G401 (cell line): ENCODE results near the gene CELA3B. TPM values are rescaled to one million over a fixed set of nuclear protein-coding genes. Genes with fewer than 3 reads are reported as not detected.
A peak's percentile ranks its signal among the peaks of the same experiment; 100 is the strongest.
"Not testable (repeated sequence)": the region's sequence is repeated elsewhere in the genome, so short reads cannot be mapped to it uniquely, and the experiment has no call there.

Experiments
- DNase-seq: peaks from one replicate; pipeline ENCODE4 v3.0.0-alpha.2; 2015; ENCODE audit warnings: low spot score
- in situ Hi-C: cut with HindIII; loops from 2 replicates; pipeline ENCODE4 v1.10.0; 2016; ENCODE audit warnings: low sequenced_read_pairs, mixed read lengths
- total RNA-seq: library from RNA; depleted of rRNA; stranded (reverse); fragments of >200 nt; shearing (Covaris generic); gene quantifications from 2 replicates; pipeline ENCODE4 v1.2.3, GENCODE V29; 2014

Gene CELA3B
- total RNA-seq, 1 experiment from 2014 or later, result not detected

DNA sequence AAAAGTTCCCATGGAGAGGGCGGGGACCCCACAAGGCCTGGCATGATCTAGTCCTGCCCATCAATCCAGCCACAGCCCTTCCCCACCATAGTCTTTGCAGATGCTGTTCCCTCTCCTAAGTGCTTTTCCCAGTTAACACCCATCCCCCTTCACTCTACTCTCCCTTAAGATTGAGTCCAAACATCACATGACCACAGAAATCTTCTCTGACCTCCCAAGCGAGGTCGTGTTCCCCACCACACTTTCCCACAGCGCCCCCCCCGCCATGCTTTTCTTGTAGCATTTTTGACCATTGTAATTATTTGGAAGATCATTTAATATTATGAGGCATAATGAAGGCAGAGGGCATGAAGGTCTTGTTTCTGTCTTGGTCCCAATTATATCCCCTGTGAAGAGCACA, 35.5 kb upstream of the CELA3B start:
- DNase-seq, result no peak
- in situ Hi-C loops, result no loop called here

DNA sequence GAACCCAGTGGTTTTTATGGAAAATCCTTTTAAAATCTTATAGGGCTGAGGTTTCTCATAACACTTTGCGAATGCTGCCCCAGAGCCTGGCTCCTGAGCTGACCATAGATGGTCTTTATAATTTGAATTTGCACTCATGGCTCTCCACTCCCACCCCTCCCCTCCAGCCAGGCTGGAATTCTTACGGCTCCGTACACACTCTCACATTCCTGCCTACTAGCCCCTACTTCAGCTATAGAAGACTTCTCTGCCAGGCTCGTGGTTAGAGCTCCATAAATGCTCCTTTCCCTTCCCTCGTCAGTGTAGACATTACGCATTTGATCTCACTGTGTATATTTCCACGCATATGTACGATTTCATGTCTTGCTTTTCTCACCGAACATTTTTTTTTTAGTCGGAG, 34.4 kb upstream of the CELA3B start:
- in situ Hi-C loops, result no loop called here
- DNase-seq, result no peak

DNA sequence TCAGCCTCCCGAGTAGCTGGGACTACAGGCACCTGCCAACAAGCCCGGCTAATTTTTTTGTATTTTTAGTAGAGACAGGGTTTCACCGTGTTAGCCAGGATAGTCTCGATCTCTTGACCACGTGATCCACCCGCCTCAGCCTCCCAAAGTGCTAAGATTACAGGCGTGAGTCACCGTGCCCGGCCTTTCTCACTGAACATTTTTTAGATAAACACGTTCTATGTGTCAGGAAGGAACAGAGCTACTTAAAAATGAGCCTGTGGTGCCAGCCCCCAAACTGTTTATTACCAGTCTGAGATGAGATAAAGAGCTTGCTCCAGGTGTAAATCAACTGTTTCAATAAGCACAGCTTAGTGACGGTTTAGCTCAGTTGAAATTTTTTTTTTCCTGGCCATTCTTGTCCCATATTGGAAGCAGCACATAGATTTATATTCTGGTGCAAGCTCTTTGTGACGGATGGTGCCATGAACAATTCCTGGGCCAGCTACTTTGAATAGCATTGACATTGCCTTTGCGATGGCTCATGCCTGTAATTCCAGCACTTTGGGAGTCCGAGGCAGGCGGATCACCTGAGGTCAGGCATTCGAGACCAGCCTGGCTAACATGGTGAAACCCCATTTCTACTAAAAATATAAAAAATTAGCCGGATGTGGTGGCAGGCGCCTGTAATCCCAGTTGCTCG, 33.7 kb upstream of the CELA3B start:
- DNase-seq, in situ Hi-C loops: not testable (repeated sequence)

DNA sequence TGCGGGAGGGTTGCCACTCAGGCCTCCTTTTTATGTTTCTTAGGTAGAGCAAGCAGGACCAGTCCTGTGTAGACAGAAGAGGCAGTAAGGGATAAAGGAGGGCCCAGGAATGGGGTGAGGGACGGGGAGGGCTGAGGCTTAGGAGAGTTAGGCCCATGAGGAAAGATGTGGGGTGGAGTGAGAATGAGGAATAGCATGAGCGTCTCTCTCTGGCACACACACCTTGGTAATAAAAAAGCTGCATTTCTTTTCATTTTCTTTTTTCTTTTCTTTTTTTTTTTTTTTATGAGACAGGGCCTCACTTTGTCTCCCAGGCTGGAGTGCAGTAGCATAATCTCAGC, 32.1 kb upstream of the CELA3B start:
- DNase-seq, result no peak
- in situ Hi-C loops, result no loop called here

DNA sequence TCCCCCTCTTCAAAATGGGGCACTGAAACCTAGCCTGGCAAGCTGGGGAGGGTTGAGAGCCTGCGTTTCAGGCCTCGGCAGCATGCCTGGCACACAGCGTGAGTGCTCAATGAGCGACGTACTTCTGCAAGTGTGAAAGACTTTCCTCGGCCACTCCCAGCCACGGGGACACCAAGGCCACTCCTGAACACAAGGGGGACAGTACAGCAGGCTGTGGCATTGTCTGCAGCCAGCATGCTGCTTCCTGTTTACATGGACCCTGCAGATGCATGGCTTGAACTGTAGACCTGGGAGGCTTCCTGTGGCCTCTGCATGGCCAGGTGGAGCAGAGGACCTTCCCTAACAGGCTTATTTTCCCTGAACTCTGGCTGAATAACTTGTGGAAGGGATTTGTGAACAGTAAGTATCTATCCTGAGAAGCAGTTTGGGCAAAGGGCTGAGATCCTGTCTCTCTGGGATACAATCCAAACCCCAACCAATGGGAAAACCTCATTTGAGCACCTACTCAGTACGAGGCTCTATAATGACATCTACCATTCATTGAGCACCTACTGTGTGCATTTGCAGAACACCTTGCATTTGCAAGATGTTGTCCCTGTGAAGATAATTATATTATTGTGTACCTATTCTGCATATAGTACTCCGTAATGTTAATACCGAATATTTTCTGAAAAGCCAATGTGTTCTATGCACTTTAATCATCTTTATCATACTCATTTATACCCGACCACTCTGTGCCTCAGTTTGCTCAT, 29.8 kb upstream of the CELA3B start:
- in situ Hi-C loops, result no loop called here
- DNase-seq, result no peak

DNA sequence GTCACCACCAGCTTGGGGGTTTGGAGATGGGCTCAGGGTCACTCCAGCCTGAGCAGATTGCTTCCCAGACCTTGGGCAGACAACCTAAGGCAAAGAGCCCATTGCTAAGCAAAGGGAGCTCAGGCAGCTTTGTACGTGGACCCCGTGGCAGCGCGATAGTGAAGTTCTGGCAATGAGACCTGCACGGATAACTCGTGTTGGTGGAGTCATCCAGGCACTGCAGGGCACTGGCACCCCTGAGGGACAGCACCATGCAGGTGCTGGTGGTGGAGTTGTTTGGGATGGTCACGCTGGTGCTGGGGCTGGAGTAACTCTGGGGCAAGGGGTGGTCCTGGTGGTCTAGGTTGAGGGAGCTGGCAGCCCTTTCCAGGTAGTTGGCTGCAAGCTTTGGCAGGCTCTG, 26.1 kb upstream of the CELA3B start:
- DNase-seq, result no peak
- in situ Hi-C loops, result loop anchor here (25.0 kb wide), 1 partner anchor 263 kb away; no protein-coding TSS in a partner anchor

GRCh38 chr1:21951226-21951870, 25.5 kb upstream of the CELA3B start:
- in situ Hi-C loops, result loop anchor here (25.0 kb wide), 1 partner anchor 264 kb away; no protein-coding TSS in a partner anchor
- no peak for DNase-seq

DNA sequence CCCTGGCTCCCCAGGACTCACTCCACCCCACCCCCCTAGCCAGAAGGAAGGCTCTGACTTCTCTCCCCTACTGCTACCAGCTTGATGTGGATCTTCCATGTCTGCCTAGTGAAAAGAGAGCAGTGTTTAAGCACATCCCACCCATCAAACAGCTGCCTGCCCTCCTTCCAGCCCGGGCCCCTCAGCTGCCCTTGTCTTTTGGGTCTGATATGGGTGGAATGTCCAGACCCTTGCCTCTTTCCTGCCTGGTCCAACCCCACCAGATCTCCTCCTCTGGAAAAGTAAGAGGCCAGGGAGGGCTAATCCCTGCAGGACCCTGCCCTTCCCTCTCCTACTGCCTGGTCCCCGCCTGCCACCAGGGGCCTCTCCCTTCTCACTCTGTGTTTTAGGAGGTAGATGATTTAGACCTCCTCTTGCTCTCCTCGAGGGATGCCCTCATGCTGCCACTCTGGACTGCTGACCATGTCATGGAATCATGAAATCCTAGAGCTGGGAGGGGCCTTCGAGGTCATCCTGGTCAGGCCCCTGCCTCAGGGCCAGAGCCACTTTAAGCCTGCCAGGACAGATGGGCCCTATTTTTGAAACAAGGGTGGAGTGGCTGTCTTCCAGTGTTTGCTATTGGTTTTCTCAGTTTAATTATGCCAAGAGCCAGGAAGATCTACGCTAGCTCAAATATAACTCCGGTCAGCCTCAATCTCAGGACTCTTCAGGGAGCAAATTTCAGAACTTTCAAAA, 23.9 kb upstream of the CELA3B start:
- in situ Hi-C loops, result loop anchor here (25.0 kb wide), 1 partner anchor 266 kb away; no protein-coding TSS in a partner anchor
- no peak for DNase-seq

DNA sequence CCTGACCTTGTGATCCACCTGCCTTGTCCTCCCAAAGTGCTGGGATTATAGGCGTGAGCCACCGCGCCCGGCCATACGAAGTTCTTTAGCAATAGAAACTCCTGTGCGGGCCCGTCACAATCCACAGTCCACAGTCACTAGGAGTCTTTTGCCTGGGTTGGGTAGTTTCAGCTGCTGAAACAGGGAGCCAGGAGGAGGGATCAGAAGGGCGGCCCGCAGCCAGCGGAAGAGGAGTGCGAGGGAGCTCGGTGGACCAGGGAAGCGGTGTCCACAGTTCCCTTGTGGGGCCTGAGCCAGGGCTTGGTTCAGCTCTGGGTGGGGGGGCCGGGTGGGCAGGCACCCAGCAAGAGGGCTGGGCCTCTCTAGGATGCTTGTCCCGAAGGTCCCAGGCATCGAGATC, 21.8 kb upstream of the CELA3B start:
- in situ Hi-C loops, result loop anchor here (25.0 kb wide), 1 partner anchor 268 kb away; no protein-coding TSS in a partner anchor
- DNase-seq, result no peak

DNA sequence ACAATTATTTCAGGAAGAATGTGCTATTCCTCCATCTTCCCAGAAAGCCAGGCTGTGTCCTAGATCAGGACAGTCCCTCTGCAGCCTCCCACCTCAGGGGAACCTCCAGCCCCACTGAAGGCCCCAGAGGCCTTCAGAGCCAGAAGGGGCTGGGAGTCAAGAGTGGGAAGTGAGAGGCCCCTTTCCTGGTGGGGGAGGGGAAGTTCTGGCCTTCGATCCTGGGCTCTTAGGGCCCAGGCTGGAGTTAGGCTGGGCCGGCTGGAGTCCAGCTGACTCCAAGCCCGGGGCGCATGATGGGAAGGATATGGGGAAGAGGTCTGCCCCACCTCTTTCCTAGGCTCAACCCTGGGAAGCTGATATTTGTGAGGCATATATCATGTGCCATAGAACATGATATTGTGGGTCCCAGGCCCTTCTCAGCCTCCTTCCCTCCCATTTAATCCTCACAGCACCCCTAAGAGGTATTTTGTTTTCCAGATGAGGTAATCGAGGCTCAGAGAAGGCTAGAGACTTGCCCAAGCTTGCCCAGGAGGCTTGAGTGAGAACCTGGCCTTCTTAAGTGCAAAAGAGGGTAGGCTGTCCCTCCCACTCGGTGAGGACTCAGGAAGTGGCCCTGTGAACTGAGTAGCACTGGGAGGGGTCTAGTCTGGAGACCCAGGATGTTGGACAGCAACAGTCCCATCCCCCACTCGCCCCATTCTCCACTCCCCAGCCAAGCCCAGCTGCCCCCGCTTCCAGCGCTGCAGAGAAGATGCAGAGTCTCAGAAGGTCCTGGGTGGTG, 21.1 kb upstream of the CELA3B start:
- in situ Hi-C loops, result loop anchor here (25.0 kb wide), 1 partner anchor 268 kb away; no protein-coding TSS in a partner anchor
- DNase-seq, result no peak

DNA sequence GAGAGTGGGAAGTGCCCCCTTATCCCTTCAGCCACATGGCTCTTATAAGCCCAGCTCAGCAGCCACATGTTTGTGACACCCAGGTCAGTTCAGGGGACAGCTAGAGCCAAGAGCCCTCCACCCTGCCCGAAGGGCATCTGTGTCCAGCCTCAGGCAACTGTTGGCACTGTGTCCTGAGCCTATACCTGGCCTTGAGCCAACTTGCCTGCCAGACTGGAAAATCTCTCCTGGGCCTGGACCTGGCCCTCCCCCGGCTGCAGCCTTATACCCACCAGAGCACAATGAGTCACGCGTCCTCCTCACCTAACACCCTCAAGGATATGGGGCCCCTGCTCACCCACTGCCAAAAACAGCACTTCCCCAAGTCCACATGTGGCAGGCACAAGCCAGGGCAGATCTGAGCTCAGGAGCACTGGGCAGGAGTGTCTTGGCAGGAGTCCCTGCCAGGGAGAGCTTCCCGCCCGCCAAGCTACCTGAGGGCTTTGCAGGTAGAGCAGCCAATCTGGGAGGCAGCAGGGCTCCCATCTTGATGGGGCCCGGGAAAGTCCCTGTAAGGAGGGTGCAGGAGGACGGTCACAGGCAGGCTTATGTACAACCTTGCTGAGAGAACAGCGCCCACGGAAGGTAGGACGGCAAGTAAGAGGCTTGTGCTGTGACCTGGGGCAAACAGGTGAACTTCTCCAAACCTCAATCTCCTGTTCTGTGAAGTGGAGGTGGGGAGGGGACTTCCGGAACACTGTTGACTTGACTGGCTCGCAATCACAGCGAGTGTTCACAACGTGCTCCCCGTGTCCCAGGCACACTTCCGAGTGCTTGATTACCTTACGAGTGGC, 19.9 kb upstream of the CELA3B start:
- no peak for DNase-seq
- in situ Hi-C loops, result loop anchor here (25.0 kb wide), 1 partner anchor 270 kb away; no protein-coding TSS in a partner anchor

- in situ Hi-C loops, result loop anchor here (25.0 kb wide), 1 partner anchor 274 kb away; no protein-coding TSS in a partner anchor
Measured at GRCh38 chr1:21961337-21961736, 15.5 kb upstream of the CELA3B start.

DNA sequence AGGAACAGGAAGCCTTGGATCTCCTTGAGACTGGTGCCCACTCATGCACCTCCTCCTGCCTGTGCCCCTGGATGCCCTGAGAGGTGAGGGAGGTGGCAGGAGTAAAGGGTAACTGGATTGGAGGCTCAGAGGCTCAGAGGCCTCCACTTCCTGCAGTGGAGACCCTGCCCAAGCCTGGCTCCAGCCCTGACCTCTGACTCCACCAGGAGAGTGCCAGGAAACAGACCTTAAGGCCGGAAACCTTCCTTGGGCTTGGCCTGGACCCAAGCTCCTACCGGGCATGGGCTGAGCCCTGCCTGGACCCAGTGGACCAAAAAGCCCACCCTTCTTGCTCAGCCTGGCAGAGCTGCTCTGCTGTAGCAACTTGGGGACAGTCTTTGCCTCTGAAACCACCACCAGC, 15.0 kb upstream of the CELA3B start:
- DNase-seq, result no peak
- in situ Hi-C loops, result loop anchor here (25.0 kb wide), 1 partner anchor 274 kb away; no protein-coding TSS in a partner anchor

More at GRCh38 chr1:21961337-21961736, 15.5 kb upstream of the CELA3B start:
- DNase-seq, result no peak

DNA sequence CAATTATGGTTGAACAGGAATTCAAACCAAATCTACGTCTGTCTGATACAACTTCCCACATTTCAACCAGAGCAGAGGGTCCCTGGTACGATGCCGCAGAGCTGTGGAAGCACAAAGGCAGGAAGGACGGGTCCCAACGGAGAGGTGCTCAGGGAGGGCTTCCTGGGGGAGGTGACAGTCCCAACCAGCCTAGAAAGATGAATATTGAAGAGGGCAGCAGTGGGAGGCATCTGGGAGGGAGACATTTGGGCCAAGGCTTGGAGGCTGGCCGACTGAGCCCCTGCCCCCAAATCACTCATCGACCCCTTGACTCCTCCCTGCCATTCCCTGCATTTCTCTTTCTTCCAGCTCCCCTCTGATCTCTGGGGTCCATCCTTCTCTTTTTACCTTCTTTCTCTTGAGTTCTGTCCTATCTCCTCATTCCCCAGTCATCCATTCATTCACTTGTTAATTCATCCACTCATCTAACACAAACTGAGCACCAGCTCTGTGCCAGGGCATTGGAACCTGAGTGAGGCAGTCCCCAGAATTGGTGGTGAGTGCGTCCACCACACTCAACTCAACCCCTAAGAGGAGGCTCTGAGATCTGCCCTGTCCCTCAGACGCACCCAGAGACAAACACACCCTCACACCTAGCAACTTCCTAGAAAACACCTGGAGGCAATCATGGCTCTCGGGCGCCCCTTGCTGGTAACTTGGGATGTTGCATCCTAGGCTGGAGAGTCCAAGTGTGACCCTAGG, 13.2 kb upstream of the CELA3B start:
- in situ Hi-C loops, result loop anchor here (25.0 kb wide), 1 partner anchor 276 kb away; no protein-coding TSS in a partner anchor
- peak; percentile 65 for DNase-seq

DNA sequence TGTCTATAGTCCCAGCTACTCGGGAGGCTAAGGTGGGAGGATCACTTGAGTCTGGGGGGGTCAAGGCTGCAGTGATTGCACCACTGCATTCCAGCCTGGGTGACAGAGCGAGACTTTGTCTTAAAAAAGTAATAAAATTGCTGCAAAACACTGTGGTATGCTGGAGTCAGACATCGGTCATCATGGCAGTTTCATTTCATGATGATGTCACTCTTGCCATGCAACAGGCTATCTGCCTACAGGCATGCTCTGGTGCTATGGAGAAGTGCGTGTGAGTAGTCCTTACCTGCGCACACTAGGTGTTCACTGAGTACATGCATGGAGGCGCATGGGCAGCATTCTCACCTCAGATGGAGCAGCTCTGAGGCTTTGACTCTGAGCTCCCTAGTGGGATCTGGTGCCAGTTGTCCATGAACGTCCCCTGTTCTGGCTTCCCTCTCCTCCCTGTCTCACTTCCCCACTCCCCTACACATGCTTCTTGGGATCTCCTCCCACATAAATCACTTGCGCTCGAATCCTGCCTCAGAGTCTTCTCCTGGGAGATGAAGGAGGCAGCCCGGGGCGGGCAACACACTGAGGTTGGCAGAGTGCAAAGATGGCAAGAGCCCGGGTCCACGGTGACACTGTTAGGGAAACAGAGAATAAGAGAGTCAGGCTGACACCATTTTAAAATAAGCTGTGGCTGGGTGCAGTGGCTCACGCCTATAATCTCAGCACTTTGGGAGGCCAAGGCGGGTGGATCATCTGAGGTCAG, 10.4 kb upstream of the CELA3B start:
- in situ Hi-C loops, result loop anchor here (25.0 kb wide), 1 partner anchor 279 kb away; no protein-coding TSS in a partner anchor
- no peak for DNase-seq

DNA sequence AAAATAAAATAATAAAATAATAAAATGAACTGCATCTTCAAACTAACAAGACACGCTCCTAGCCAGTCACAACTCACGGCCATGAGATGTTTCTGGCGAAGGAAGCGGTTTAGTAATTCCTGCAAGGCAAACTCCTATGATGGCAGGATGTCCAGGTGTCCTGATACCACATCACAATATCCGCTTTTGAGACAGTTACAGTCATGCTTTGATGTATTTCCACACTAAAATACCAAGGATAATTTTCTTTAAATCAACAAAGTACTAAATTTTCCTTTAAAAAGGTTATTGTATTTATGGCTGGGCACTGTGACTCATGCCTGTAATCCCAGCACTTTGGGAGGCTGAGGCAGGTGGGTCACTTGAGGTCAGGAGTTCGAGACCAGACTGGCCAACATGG, 9.6 kb upstream of the CELA3B start:
- in situ Hi-C loops, result loop anchor here (25.0 kb wide), 1 partner anchor 280 kb away; no protein-coding TSS in a partner anchor

More for the DNA sequence above, 9.6 kb upstream of the CELA3B start:
- not testable (repeated sequence) for DNase-seq
